ENCODE data around the gene ROR2.

Gene ROR2

DNA sequence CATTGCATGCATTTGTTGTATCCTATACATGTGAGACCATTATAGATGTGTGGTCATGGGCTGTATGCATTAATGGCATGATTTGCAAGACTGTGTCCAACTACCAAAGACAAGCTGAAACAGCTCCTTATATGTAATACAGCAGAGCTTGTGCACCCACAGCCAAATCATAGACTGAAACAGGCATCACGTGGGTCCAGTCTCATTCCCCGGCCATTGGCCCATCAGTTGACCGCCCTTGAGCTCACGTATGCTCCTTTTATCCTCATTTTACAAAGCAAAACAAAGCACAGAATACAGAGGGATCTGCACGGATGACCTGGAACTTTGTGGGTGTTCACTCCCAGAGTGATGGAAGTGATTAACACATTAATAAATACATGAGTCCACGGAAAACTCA lies 109.1 kb downstream of the ROR2 start:
- no peak for DNase-seq (ENCODE audit: low spot score)

DNA sequence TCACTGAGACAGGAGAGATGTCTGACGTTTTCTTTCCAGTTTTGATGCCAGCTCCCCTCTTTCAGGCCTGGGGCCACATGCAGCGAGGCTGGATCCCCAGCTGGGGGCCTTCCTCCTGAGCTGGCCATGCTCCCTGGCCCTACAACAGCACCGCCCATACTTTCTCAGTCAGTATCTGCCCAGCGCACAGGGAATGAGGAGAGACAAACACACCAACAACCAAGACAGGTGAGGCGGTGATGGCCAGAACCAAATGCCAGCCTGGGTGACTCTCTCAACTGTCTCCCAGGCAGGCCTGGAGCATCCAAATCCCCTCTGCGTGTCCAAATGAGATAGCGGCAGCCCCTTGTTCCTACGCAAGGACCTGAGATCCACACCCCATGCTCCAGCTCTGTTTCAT lies 109.6 kb downstream of the ROR2 start:
- DNase-seq (ENCODE audit: low spot score) = no peak

DNA sequence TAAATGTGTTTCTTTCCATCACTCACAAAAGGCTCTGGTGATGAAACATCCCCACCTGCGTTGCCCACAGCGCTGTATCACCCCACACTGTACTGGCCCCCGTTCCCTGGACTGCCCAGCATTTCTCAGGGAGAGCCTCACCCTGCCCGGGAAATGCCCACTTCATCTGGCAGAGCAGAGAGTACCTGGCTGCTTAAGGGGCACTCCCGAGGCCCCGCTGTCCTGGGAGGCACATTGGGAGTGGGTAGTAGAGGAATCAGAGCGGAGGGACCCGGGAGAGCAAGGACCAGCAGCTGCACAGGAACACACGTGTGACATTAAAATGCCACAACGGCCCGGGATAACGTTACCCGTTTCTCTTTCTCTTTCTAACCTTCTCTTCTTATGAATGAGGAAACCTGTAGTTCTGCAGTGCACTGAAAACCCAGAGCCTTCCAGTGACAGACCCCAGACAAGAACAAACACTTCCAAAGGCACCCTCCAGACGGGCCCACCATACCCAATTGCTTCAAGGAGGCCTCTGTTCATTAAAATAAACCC lies 110.0 kb downstream of the ROR2 start:
- no peak for DNase-seq (ENCODE audit: low spot score)

DNA sequence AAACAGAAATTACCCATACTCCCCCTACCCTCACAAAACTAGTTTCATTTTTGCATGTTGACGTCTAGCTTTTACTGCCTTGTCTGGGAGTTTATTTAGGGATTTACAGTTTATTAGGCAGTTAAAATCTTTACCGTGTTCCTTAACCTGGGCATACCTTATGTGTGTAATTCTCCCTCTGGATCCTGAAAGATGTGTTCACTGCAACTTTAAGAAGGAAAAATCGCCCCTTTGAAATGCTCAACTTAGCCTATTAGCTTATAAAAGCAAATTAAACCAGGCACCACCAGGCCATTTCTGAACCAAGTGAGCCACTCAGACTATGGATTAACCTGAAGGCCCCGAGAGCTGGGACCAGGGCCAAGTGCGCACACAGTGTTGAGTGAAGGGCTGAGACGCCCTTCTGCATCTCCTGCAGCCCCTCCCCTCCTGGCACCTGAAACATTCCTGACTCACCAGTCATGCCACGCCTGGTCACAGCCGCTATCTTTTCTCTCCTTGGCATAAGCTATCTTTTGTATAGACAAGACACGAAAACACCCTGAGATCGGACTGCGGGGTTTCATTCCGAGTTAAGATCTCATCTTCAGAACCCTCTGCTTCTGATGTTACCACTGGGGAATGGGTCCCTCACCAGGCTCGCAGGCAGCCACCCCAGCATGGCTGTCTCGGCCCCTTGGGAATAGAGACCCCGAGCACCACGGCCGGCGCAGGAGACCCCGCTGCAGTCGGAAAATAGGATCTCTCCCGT lies 111.9 kb downstream of the ROR2 start:
- no peak for DNase-seq (ENCODE audit: low spot score)

DNA sequence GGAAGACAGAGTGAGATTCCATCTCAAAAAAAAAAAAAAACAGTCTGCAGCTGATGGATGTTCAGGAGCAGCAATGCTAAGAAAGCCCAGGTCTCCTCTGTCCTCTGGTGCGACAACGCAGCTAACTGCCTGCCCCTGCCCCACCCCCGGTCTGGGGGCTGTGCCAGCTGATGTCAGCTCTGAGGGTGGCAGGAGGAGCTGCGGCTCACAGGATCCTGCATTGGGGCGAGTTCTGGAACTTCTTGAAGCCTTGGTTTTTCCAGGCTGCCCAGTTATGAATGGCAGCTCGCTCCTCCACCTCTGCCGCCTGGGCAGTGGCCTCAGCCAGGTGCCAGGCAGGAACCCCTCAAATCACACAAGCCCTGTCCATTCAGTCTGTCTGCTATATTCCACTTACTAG lies 113.5 kb downstream of the ROR2 start:
- no peak for DNase-seq (ENCODE audit: low spot score)

DNA sequence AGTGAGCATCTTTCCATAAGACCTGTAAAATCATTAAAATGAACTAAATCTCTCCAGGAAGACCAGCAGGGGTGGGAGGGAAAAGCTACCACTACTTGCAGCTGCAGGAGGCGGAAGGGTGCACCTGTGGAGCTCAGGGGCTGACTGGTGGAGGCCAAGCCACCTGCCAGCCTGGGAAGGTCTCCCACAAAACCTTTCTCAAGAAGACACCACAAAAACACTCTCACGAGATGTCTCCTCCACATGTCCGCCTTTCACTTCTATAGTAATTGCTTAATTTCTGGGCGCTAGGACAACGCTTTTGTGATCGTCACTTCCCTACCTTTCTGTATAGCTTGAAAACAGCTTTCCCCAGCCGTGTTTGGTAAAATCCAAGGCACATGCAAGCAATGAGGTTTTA lies 114.4 kb downstream of the ROR2 start:
- no peak for DNase-seq (ENCODE audit: low spot score)

DNA sequence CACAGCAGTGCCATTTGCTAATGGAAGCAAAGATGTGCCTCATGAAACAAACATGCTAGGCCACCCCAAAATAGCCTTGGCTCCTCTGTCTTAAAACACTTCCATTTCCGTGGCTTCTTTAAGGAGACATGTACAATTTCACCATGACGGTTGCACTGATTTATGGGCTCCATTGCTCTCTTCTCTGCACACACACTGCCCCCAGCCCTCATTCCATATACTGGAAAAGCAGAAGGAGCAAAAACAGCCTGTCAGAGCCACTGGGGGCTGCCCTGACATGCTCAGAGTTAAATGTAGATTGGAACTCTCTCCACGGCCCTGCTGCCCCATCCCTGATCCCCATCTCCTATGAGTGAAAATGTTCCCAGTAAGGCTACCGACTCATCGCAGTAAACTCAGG lies 114.8 kb downstream of the ROR2 start:
- no peak for DNase-seq (ENCODE audit: low spot score)

DNA sequence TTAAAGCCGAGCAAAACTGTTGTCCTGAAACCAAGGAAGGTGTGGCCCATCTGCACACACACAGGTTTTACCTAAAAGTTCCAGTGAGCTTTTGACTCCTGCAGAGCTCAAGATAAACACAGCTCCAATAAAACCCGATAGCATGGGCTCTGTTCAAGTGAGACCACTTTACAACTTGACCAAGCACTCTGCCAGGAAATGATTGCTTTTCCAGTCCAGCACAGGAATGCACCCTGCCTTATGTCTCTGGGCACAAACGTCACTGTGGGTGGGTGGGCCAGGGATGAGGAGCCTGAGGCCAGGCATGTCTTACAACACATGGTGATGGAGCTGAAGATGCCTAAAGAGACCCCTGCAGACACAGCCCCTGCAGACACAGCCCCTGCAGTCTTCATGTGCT lies 115.3 kb downstream of the ROR2 start:
- no peak for DNase-seq (ENCODE audit: low spot score)

DNA sequence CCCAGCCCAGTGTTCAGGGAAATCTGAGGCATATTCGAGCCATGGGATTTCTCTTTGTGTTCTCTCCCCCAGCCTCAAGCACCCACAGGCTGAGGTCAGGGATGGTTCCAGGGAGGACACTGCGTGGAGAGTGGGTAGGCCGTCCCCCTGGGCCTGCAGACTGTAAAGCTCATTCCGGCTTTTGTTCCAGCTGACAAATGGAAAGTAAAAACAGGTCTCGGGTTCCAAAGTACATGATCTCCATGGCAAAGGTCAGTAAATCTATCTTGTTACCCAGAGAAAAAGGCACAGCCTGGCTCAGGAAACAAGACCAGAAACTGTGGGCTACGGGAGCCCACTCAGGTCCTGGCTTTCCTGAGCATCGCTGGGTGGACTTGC lies 116.2 kb downstream of the ROR2 start:
- DNase-seq (ENCODE audit: low spot score) = no peak

DNA sequence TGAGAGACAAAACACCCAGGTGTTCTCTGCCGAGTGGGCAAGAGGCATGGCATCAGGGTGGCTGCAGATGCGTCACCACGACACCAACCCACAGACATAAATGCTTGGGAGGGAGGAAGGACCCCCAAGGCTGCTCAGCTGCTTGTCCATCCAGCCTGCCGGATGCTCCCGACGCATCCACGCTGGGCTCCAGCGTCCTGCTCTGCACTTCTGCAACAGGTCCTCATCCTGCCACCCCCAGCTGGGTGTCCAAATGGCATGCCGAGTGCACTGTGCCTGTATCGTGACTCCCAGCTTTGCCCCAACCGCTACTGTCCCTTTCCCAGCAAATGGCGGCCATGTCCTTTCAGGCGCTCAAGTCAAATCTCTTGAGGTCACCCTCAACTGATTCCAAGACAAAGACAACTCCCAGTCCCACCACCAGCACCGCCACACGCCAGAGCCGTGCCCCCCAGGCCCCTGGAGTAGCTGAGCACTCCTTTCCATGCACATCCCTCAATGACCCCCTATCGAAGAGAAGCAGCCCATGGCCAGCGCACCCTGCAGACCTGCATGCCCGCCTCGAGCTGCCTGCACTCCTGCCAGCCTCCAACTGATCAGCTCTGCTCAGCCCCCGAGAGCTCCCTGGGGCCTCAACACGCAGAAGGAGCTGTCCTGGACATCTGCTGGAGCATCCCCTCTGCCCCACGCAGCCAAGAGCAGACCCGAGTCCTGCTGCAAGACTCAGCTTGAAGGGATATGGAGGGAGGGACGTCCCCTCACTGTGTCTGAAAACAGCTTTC lies 116.7 kb downstream of the ROR2 start:
- DNase-seq (ENCODE audit: low spot score) = no peak

DNA sequence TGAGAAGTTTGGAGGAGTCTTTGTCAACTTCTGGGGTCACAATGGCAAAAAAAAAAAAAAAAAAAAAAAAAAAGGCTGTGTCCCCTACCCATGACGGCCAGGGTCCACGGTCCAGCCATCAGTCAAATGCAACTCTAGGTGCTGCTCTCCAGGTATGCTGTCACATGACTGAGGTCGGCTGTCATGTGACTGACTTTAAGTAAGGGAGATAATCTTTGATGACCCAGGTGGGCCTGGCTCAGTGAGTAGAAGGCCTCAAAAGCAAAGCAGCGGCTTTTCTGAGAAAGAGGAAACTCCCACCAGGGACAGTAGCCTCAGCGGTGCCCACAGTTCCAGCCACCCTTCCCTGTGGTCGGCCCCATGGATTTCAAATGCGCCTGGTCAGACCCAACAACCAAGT lies 117.7 kb downstream of the ROR2 start:
- no peak for DNase-seq (ENCODE audit: low spot score)

DNA sequence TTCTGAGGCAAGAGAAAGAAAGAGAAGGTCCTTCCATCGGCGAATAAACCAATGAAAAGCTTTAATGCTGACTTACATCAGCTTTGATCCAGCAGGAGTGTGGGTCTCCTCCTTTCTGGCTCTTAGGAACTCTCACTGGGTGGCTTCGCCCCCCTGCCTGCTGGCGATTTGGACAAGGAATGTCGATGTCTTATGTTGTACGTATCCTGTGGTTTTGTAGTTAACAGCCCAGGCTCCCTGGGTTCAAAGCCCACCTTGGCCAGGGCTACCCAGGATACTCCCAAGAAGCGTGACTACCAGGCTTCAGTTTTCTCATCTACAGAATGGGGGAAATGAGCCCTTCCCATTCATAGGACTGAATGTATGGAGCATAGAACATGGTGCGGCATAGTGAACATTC lies 124.2 kb downstream of the ROR2 start:
- DNase-seq (ENCODE audit: low spot score) = no peak

DNA sequence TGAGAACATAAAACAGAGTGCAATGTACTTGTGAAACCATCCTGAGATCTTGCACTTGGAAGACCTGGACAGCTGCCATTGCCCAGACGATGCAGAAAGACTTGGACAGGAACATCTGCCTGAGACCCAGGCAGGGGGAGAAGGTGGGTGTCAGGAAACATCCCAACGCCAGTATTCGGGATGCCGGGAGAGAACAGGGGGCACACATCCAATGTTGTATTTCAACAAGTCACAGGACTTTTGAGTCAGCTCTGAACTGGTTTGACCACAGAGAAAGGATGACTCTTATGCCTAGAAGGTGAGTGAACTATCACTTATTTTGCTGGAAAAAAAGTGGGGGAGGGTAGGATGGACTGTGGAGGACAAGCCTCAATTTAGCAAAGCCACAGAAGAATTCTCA lies 124.6 kb downstream of the ROR2 start:
- DNase-seq (ENCODE audit: low spot score) = no peak

DNA sequence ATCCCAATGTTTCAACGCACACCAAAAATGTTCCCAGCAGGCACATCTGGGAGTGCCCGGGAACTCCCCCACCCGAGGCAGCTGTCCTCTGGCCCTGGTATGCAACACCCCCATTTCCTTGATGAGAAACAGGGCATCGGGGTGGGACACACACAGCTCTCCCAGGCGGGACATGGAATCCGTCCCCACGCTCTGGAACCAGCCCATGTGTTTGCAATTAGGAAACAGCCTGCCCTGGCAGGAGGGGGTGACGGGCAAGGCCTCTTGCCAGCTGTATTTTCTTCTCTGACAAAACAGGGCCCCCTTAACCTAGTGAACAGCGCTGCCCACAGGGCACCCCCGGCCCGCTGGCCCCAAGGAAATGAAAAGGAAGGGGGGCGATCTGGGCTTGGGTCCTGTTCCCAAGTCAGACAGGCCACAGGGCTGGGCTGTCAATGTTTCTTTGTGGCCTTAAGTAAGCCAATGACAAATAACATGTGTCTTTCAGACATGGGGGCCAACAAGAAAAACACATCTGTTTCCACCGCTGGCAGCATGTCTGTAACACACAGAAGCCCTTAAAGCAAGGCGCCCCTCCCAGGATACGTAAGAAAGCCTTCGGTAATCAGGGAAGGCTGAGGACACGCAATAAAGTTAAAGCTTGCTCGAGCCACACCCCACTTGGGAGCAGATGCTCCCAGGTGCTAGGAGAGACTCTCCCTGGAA lies 125.3 kb downstream of the ROR2 start:
- no peak for DNase-seq (ENCODE audit: low spot score)

DNA sequence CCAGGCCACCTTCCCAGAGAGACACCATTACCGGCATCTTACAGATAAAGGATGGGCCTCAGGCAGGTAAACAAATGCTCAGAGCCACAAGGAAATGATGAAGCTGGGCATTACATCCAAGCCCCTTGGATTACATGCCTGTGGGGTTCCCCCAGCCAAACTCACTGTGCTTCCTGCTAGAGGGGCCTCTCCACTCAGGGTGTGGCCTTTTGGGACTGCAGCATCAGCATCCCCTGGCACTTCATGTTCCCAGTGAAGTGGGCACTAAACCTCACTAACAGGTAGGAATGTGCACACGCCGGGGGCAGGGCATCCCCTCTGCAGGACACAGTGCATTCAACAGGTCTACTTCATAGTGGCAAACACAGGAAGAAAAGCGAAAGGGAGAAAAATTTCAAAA lies 125.9 kb downstream of the ROR2 start:
- DNase-seq (ENCODE audit: low spot score) = no peak

DNA sequence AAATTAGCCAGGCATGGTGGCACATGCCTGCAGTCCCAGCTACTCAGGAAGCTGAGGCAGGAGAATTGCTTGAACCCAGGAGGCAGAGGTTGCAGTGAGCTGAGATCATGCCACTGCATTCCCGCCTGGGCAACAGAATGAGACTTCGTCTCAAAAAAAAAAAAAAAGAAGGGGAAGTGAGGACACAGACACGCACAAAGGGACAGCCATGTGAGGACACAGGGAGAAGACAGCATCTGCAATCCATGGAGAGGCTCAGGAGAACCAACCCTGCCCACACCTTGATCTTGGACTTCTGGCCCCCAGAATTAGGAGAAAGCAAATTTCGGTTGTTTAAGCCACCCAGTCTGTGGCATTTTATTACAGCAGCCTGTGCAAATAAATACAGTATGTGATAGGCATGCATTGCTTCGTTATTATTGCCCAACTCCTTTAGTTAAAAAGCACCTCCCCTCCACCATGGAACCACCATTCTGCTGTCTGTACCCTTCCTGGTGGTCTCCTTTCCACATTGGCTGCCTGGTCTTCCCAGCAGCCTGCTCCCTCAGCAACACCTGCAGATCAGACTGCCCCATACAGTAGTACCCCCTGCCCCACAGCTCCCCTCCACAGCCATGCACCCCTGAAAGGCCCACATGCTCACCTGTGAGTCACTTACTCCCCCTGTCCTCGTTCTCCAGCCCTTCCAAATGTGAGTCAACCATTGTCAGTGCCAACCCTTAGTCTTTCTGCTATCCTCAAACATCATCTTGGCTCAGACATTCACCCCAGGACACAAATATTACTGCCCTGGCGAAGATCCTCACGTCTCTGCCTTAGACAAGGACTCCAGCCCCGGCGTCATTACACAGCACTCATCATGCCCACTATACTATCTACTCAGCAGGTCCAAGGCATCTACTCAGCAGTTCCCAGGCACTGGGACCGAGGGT lies 128.8 kb downstream of the ROR2 start:
- no peak for DNase-seq (ENCODE audit: low spot score)

DNA sequence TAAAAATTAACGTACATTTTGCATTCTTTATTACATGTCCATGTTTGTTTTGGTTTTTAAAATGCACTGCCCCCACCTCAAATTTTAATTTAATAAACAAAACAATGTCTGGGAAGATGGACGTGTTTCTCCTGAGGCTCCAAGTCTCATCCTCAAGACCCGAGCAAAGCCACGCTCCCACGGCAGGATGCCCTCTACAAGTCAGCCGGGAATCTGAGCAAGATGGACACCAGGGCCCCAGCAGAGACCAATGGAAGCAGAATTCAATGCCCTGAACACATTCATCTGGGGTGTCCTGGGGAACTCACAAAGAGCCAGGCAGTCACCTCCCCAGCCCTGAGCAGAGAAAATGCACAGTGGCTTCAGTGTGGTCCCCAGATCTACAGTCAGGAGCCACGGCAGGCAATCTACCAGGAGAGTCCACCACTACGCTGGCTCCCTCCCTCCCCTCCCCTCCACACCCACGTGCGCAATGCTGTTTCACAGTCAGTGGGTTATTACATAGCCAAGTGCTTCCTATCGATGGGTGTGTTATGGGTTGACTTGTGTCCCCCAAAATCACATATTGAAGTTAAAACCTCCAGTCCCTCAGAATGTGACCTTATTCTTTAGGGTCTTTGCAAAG lies 129.8 kb downstream of the ROR2 start:
- no peak for DNase-seq (ENCODE audit: low spot score)

DNA sequence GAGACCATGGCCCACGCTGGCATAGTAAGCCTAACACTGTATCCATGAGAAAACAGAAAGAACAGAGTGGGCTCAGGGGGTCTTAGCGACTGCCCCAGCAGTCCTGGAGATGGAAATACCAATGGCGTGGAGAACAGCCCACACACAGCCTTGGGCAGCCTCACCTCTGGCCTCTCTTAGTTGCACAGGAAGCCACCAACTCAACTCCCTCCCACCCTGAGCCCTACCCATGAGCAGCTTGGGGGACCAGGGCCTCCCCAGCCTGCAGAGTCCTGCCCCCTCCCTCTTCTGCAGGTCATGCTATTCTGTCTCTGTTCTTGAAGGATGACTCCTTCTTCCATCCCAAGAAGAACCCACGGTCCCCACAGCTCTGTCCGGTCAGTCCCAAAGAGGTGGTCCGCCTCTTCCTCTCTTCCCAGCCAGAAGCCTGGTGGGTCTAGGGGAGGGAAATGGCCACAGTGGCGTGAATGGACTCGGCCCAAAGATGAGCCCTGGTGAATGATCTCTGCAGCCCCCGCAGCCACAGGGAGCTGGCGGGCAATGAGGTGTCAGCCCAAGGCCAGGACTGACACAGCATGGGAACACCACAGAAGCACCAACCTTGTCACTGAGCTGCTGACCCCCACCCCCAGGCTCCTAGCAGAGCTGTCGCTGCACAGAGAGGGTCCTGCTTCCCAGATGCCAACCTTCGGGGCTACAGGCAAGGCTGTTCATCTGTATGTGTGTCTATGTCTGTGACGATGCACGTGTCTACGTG lies 131.2 kb downstream of the ROR2 start:
- DNase-seq (ENCODE audit: low spot score) = no peak

DNA sequence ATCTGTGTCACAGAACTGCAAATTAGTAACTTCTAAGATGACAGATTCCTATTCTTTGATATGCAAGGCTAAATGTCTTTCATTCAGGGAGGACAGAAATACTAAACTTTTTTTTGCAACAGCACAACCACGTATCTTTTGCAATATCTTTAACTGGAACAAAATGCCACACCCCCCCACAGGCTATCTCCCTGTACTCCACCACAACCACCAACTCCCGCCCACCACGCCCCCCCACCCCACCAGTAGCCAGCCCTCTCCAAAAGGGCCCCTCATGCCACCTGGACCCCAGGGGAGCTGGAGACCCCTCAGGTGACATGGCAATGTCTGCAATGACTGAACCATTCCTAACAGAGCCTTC lies 131.8 kb downstream of the ROR2 start:
- no peak for DNase-seq (ENCODE audit: low spot score)

DNA sequence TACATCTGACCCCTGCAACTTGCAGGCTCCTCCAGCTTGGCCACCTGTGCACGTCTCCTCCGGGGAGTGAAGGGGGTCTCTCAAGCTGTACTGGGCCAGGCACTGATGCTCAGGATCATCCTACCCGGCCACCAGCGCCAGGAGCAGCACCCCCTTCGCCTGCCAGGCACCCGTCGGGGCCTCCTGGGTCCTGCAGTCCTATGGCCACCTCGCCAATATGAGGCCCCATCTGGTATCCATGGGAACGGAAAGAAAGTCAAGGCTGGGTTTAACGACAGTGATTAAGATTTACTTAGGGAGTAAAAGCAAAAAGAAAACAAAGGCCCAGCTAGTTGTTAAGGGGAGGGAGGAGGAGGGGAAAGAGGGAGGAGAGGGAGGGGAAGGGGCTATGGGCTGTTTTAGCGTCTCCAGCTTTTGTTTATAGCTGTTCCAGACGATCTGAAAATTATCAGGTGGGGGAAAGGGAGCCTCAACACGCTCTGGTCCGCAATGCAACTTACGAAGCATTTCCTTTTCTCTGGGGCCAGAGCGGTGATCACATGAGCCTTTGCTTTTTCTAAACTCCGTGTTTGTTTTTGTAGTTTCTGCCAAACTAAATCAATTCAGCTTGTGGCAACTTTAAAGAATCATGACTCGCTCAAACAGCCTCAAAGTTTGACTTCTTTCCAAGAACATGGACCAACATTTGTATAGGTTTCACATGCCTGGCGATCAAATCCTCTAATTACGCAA lies 132.4 kb downstream of the ROR2 start:
- no peak for DNase-seq (ENCODE audit: low spot score)

All from activated CD4-positive, alpha-beta T cell treated with anti-CD3 and anti-CD28 coated beads, Interleukin-2, Interleukin-4, amounts not matched to agents 100 ng/mL and 50 ng/mL, durations not matched to agents 16 hours and 8 hours (primary cell).